OCI-LY3 (cell line): ENCODE measurements around the gene PAPSS2.

ENCODE experiments used
- H2AFZ ChIP-seq: fragments of 200-600, 300-600 bp; shearing (Covaris generic); 2 replicates; pipeline ENCODE4 v1.6.0; 2014; ENCODE audit warnings: antibody characterized with exemption, low read depth, low read length
- H3K27ac ChIP-seq: fragments of 200-600, 300-600 bp; sonication (generic); 2 replicates; pipeline ENCODE4 v1.5.1; 2014; ENCODE audit warnings: mild to moderate bottlenecking, low read length, moderate library complexity, mixed read lengths
- H3K27me3 ChIP-seq: fragments of 200-600, 300-600 bp; sonication (generic); 2 replicates; pipeline ENCODE4 v1.6.1; 2014; ENCODE audit warnings: low read depth, low read length, mixed read lengths
- H3K36me3 ChIP-seq: fragments of 200-600, 300-600 bp; sonication (generic); replicated peaks from 2 replicates; pipeline ENCODE3; 2014; ENCODE audit warnings: low read depth, low read length, mixed read lengths
- H3K4me1 ChIP-seq: fragments of 300-600, 200-600 bp; sonication (generic); 2 replicates; pipeline ENCODE4 v1.6.1; 2014; ENCODE audit warnings: low read length, mixed read lengths
- H3K4me2 ChIP-seq: fragments of 200-600, 300-600 bp; sonication (generic); 2 replicates; pipeline ENCODE4 v1.6.1; 2014; ENCODE audit warnings: low read length, mixed read lengths
- H3K4me3 ChIP-seq: fragments of 300-600, 200-600 bp; sonication (generic); 2 replicates; pipeline ENCODE4 v1.5.1; 2014; ENCODE audit warnings: antibody characterized with exemption, mild to moderate bottlenecking, low read length, moderate library complexity
- H3K79me2 ChIP-seq: fragments of 300-600, 200-600 bp; shearing (Covaris generic); 2 replicates; pipeline ENCODE4 v1.6.1; 2014; ENCODE audit warnings: mild to moderate bottlenecking, low read length, mixed read lengths
- H3K9ac ChIP-seq: fragments of 300-600, 200-600 bp; shearing (Covaris generic); 2 replicates; pipeline ENCODE4 v1.6.0; 2014; ENCODE audit warnings: mild to moderate bottlenecking, low read length, moderate library complexity
- H3K9me3 ChIP-seq: fragments of 200-600, 300-600 bp; shearing (Covaris generic); 2 replicates; pipeline ENCODE4 v1.6.1; 2014; ENCODE audit warnings: low read length, mixed read lengths; ENCODE audit not compliant: insufficient read depth
- H4K20me1 ChIP-seq: fragments of 200-600, 300-600 bp; sonication (generic); 2 replicates; pipeline ENCODE4 v1.6.1; 2016; ENCODE audit warnings: low read length, mixed read lengths; ENCODE audit not compliant: insufficient read depth
- EZH2phosphoT487 ChIP-seq: fragments of 200-600 bp; shearing (Covaris generic); IDR thresholded peaks from 2 replicates; pipeline ENCODE4 v1.6.1; 2018; ENCODE audit warnings: antibody characterized with exemption, mixed run types, low read depth
- TF ChIP-seq, protein P1 (sequence below): fragments of 200-600, 300-600 bp; sonication (generic); IDR thresholded peaks from 2 replicates; pipeline ENCODE4 v1.5.1; 2014; ENCODE audit warnings: antibody characterized with exemption, low read length, low read depth

Gene PAPSS2

GRCh38 chr10:87622314-87623004 is 37.2 kb upstream of the PAPSS2 start:
- Histone ChIP-seq H3K4me2 (peak overlapping the region; percentile 23; the same call in 1 of the 2 replicates), H3K36me3 (no peaks in the 10 kb centered on the region), H3K4me3 (no peak overlapping the region), H4K20me1 (no peaks in the 10 kb centered on the region), H3K79me2 (no peaks in the 10 kb centered on the region), H3K4me1 (peaks cover 8% of the 10 kb centered on the region), H3K9ac (no peak overlapping the region), H3K9me3 (no peaks in the 10 kb centered on the region), H3K27ac (no peak overlapping the region), H3K27me3 (no peaks in the 10 kb centered on the region), H2AFZ (0 out of 2 replicates have a peak overlapping the region, but pooled peaks have one; percentile 7)
- TF ChIP-seq EZH2phosphoT487: no peak
- TF ChIP-seq, protein P1, sequence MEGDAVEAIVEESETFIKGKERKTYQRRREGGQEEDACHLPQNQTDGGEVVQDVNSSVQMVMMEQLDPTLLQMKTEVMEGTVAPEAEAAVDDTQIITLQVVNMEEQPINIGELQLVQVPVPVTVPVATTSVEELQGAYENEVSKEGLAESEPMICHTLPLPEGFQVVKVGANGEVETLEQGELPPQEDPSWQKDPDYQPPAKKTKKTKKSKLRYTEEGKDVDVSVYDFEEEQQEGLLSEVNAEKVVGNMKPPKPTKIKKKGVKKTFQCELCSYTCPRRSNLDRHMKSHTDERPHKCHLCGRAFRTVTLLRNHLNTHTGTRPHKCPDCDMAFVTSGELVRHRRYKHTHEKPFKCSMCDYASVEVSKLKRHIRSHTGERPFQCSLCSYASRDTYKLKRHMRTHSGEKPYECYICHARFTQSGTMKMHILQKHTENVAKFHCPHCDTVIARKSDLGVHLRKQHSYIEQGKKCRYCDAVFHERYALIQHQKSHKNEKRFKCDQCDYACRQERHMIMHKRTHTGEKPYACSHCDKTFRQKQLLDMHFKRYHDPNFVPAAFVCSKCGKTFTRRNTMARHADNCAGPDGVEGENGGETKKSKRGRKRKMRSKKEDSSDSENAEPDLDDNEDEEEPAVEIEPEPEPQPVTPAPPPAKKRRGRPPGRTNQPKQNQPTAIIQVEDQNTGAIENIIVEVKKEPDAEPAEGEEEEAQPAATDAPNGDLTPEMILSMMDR: 0 out of 2 replicates have a peak, but pooled peaks have one; percentile 10

DNA sequence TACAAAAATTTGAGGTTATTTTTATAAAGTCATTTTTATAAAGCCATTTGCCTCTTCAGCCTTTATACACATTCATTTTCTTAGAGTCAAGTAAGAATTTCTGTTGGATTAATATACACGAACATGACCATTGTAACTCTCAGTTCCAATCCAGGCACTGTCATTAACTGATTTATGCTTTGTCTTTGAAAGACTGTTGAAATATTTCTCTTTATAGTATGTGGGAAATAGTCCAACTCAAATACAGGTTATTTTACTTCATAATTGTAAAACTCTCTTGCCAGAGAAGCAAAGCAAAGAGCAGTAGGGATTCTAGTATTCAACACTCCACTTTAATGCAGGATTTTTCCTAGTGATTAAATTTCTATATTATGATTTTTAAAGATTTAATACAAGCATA is 36.5 kb upstream of the PAPSS2 start:
- Histone ChIP-seq H3K9ac (no peak overlapping the region), H3K4me2 (no peak overlapping the region)

GRCh38 chr10:87625661-87626060 is 34.0 kb upstream of the PAPSS2 start:
- Histone ChIP-seq H3K27me3 (no peaks in the 10 kb centered on the region), H4K20me1 (no peaks in the 10 kb centered on the region), H3K4me1 (peaks cover 8% of the 10 kb centered on the region), H2AFZ (no peak overlapping the region), H3K9ac (no peak overlapping the region), H3K36me3 (no peaks in the 10 kb centered on the region), H3K27ac (no peak overlapping the region), H3K79me2 (no peaks in the 10 kb centered on the region), H3K4me3 (no peak overlapping the region), H3K9me3 (no peaks in the 10 kb centered on the region), H3K4me2 (no peak overlapping the region)
- TF ChIP-seq EZH2phosphoT487: no peak
- TF ChIP-seq, protein P1: no peak

More for the DNA sequence above, 36.5 kb upstream of the PAPSS2 start:
- Histone ChIP-seq H3K27ac (no peak overlapping the region), H3K4me1 (peaks cover 8% of the 10 kb centered on the region), H3K4me3 (no peak overlapping the region), H3K27me3 (no peaks in the 10 kb centered on the region), H3K79me2 (no peaks in the 10 kb centered on the region), H4K20me1 (no peaks in the 10 kb centered on the region), H3K9me3 (no peaks in the 10 kb centered on the region), H3K36me3 (no peaks in the 10 kb centered on the region), H2AFZ (no peak overlapping the region)
- TF ChIP-seq EZH2phosphoT487: no peak
- TF ChIP-seq, protein P1: no peak

DNA sequence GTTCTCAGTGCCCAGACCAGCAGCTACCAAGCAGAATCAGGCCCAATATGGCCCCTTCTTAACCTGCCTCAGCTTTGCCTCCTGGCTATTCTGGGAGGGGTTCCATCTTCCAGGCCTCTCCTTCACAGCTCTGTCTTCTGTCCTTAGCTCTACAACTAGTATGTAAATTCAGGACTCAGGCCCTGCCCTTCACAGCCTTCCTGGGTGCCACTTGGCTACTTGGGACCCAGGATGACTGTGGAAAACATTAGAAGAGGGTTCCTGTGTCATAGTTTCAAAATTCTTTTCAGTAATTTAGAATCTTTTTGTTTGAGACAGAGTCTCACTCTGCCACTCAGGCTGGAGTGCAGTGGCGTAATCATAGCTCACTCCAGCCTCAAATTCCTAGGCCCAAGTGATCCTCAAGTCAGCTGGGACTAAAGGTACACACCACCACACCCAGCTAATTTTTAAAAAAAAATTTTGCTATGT is 33.2 kb upstream of the PAPSS2 start:
- H3K27ac ChIP-seq: no peak overlapping the region
- no peaks in the 10 kb centered on the region for H3K9me3 ChIP-seq
- H3K9ac ChIP-seq: no peak overlapping the region

More for the DNA sequence above, 33.2 kb upstream of the PAPSS2 start:
- Histone ChIP-seq H3K4me1 (peaks cover 8% of the 10 kb centered on the region), H3K4me3 (no peak overlapping the region), H3K4me2 (no peak overlapping the region), H3K27me3 (no peaks in the 10 kb centered on the region), H3K79me2 (no peaks in the 10 kb centered on the region), H2AFZ (no peak overlapping the region), H4K20me1 (no peaks in the 10 kb centered on the region), H3K36me3 (no peaks in the 10 kb centered on the region)
- TF ChIP-seq, protein P1: no peak
- TF ChIP-seq EZH2phosphoT487: no peak
